ENCODE data around the gene LIPC. TPM values are rescaled to one million over a fixed set of nuclear protein-coding genes. Genes with fewer than 3 reads are reported as not detected.

The LIPC gene
- total and polyA plus RNA-seq, 10 donors = 0.47 to 2.5 (median 1.0) TPM

GRCh38 chr15:58386641-58387040 is 45.1 kb upstream of the LIPC start:
- intact Hi-C loops (cut with DNase I; ENCODE audit: low total_unique reads) = no loop called here
- Histone ChIP-seq H3K27ac (no peak overlapping the region), H3K4me3 (no peak overlapping the region), H3K9me3 (no peaks in the 10 kb centered on the region), H3K4me1 (peaks cover 0 to 2% (median 0%) of the 10 kb centered on the region in 6 donors), H3K27me3 (replicated peaks in 1 of 7) (no peaks in the 10 kb centered on the region), H3K36me3 (no peaks in the 10 kb centered on the region)
- TF ChIP-seq CTCF (IDR thresholded peaks at IDR 0.05 in 8 of 11, conservative IDR thresholded peaks at IDR 0.05 in 3 of 11) = no peak
- TF ChIP-seq POLR2A (IDR thresholded peaks at IDR 0.05) = no peak
- TF ChIP-seq POLR2AphosphoS5 (IDR thresholded peaks at IDR 0.05) = no peak
- DNase-seq = no peak
- WGBS, 5 donors = 81 to 94% (median 92%) methylated on average over 3 of the region's 3 CpGs

- WGBS, 5 donors = 79 to 99% (median 91%) methylated on average over 2 of the region's 2 CpGs
- peaks cover 0 to 2% (median 0%) of the 10 kb centered on the region in 6 donors for H3K4me1 ChIP-seq
- H3K36me3 ChIP-seq = no peaks in the 10 kb centered on the region
- no peak for DNase-seq
- no peak overlapping the region for H3K4me3 ChIP-seq
- no peak overlapping the region for H3K27ac ChIP-seq
- no peak for TF ChIP-seq POLR2A (IDR thresholded peaks at IDR 0.05)
- no peak for TF ChIP-seq CTCF (IDR thresholded peaks at IDR 0.05 in 8 of 11, conservative IDR thresholded peaks at IDR 0.05 in 3 of 11)
- TF ChIP-seq POLR2AphosphoS5 (IDR thresholded peaks at IDR 0.05) = no peak
- H3K27me3 ChIP-seq (replicated peaks in 1 of 7) = no peaks in the 10 kb centered on the region
- intact Hi-C loops (cut with DNase I; ENCODE audit: low total_unique reads) = no loop called here
- H3K9me3 ChIP-seq = no peaks in the 10 kb centered on the region
Measured at GRCh38 chr15:58387130-58387529, 44.7 kb upstream of the LIPC start.

- Histone ChIP-seq H3K36me3 (no peaks in the 10 kb centered on the region), H3K27me3 (replicated peaks in 1 of 7) (no peaks in the 10 kb centered on the region), H3K4me1 (peaks cover 0 to 2% (median 0%) of the 10 kb centered on the region in 6 donors), H3K9me3 (no peaks in the 10 kb centered on the region), H3K4me3 (no peak overlapping the region), H3K27ac (no peak overlapping the region)
- TF ChIP-seq POLR2AphosphoS5 (IDR thresholded peaks at IDR 0.05) (no peak), CTCF (IDR thresholded peaks at IDR 0.05 in 8 of 11, conservative IDR thresholded peaks at IDR 0.05 in 3 of 11) (no peak), POLR2A (IDR thresholded peaks at IDR 0.05) (no peak)
- intact Hi-C loops (cut with DNase I; ENCODE audit: low total_unique reads) = no loop called here
- no peak for DNase-seq
- WGBS, 5 donors = 90 to 97% (median 95%) methylated on average over 7 of the region's 7 CpGs
Measured at GRCh38 chr15:58388211-58388610, 43.6 kb upstream of the LIPC start.

GRCh38 chr15:58390118-58390517 is 41.7 kb upstream of the LIPC start:
- no peak for TF ChIP-seq POLR2AphosphoS5 (IDR thresholded peaks at IDR 0.05)
- TF ChIP-seq POLR2A (IDR thresholded peaks at IDR 0.05) = no peak
- no peak for TF ChIP-seq CTCF (IDR thresholded peaks at IDR 0.05 in 8 of 11, conservative IDR thresholded peaks at IDR 0.05 in 3 of 11)
- Histone ChIP-seq H3K27me3 (replicated peaks in 1 of 7) (no peaks in the 10 kb centered on the region), H3K36me3 (no peaks in the 10 kb centered on the region), H3K4me3 (no peak overlapping the region), H3K9me3 (no peaks in the 10 kb centered on the region), H3K27ac (peak overlapping the region in 1 of 8 donors; percentile 5), H3K4me1 (peaks cover 0 to 2% (median 0%) of the 10 kb centered on the region in 6 donors)
- no peak for DNase-seq
- intact Hi-C loops (cut with DNase I; ENCODE audit: low total_unique reads) = no loop called here
- WGBS, 5 donors = 89 to 98% (median 93%) methylated on average over 3 of the region's 3 CpGs

Measured in spleen (tissue), 11 donors.